ENCODE results near the gene SERPINA10. TPM values are rescaled to one million over a fixed set of nuclear protein-coding genes. Genes with fewer than 3 reads are reported as not detected.
"Not testable (repeated sequence)": the region's sequence is repeated elsewhere in the genome, so short reads cannot be mapped to it uniquely, and the experiment has no call there.

Gene SERPINA10
- total RNA-seq, 1 donor from 2014 or later, result not detected

- H3K27ac Mint-ChIP-seq, result no peak overlapping the region
- H3K27me3 Mint-ChIP-seq (ENCODE audit: low read depth), result no peaks in the 10 kb centered on the region
- peaks cover 7% of the 10 kb centered on the region for H3K4me1 Mint-ChIP-seq (ENCODE audit: low read depth)
- intact Hi-C loops (cut with micrococcal nuclease), result no loop called here
- no peaks in the 10 kb centered on the region for H3K9me3 Mint-ChIP-seq
- no peaks in the 10 kb centered on the region for H3K36me3 Mint-ChIP-seq (ENCODE audit: low read depth)
- no peak for DNase-seq (ENCODE audit: low spot score)
- H3K4me3 Mint-ChIP-seq (ENCODE audit: low read depth), result no peak overlapping the region
Measured at GRCh38 chr14:94290197-94290596, 2.9 kb downstream of the SERPINA10 start.

DNA sequence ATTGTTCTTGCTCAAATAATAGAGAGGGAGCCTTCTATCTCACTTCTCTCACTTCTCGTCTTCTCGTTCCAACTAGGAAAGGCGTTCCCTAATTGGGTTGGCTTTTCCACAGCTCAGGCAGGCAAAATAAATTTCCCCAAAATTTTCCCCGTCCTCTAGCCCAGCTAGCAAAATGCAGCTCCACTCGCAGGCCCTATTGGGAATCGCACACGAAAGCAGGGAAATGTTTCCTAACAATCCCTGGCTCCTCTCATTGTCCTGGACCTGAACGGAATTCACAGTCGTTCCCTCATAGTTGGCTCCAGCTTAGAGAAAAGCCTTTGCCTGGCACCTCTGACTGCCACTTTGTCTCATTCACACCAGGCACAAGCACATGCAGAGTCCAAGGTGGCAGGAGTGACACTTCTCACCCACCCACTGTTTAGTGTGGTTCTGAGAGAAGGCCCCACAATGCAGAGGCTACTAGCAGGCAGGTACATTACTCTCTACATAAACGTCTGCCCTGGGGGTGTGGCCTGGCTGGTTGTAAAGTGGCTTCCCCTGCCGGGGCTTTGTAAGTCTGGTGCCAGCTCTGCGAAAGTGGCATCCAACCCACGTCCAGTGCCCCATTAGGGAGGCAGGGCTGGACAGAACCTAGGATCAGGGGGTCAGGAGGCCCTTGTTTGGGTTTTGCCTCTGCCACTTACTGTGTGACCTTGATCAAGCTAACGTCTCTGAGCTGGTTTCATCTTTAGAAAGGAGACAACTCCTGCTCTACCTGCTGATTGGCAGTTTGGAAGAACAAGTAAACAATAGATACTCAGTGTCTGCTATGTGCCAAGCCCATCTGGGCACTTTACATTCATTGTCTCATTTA is 4.2 kb downstream of the SERPINA10 start:
- H3K4me3 Mint-ChIP-seq (ENCODE audit: low read depth), result no peak overlapping the region
- no peaks in the 10 kb centered on the region for H3K36me3 Mint-ChIP-seq (ENCODE audit: low read depth)
- DNase-seq (ENCODE audit: low spot score), result no peak
- H3K27ac Mint-ChIP-seq, result no peak overlapping the region
- H3K27me3 Mint-ChIP-seq (ENCODE audit: low read depth), result no peaks in the 10 kb centered on the region
- intact Hi-C loops (cut with micrococcal nuclease), result no loop called here
- peaks cover 7% of the 10 kb centered on the region for H3K4me1 Mint-ChIP-seq (ENCODE audit: low read depth)
- H3K9me3 Mint-ChIP-seq, result no peaks in the 10 kb centered on the region

GRCh38 chr14:94285158-94285557 is 7.9 kb downstream of the SERPINA10 start:
- Mint-ChIP-seq H3K4me3 (ENCODE audit: low read depth) (no peak overlapping the region), H3K9me3 (no peaks in the 10 kb centered on the region), H3K27me3 (ENCODE audit: low read depth) (no peaks in the 10 kb centered on the region), H3K27ac (no peak overlapping the region), H3K36me3 (ENCODE audit: low read depth) (no peaks in the 10 kb centered on the region), H3K4me1 (ENCODE audit: low read depth) (peaks cover 7% of the 10 kb centered on the region)
- intact Hi-C loops (cut with micrococcal nuclease), result no loop called here
- no peak for DNase-seq (ENCODE audit: low spot score)

DNA sequence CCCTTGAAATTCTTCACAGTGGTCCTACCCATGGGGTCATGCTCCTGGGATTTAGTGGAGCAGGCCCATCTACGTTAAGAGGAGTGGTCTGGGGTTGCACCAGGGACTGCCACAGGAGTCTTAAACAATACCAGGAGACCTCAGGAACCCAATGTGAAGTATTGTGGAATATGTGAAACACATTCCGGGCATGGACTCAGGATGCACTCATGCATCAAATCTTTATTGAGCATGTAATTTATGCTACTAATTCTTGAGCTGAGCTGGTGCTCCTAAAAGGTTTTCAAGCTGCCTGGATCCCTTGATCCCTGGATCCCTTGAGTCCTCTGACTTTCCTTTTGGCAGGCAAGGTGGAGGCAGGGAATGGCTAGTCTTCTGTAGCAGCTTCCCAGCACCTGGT is 8.8 kb downstream of the SERPINA10 start:
- peaks cover 7% of the 10 kb centered on the region for H3K4me1 Mint-ChIP-seq (ENCODE audit: low read depth)
- H3K9me3 Mint-ChIP-seq, result no peaks in the 10 kb centered on the region
- no peak for DNase-seq (ENCODE audit: low spot score)
- no peaks in the 10 kb centered on the region for H3K36me3 Mint-ChIP-seq (ENCODE audit: low read depth)
- no peaks in the 10 kb centered on the region for H3K27me3 Mint-ChIP-seq (ENCODE audit: low read depth)
- H3K4me3 Mint-ChIP-seq (ENCODE audit: low read depth), result no peak overlapping the region
- no peak overlapping the region for H3K27ac Mint-ChIP-seq
- intact Hi-C loops (cut with micrococcal nuclease), result no loop called here

- Mint-ChIP-seq H3K4me3 (ENCODE audit: low read depth) (no peak overlapping the region), H3K4me1 (ENCODE audit: low read depth) (peaks cover 7% of the 10 kb centered on the region), H3K27ac (no peak overlapping the region), H3K27me3 (ENCODE audit: low read depth) (no peaks in the 10 kb centered on the region), H3K36me3 (ENCODE audit: low read depth) (no peaks in the 10 kb centered on the region), H3K9me3 (no peaks in the 10 kb centered on the region)
- intact Hi-C loops (cut with micrococcal nuclease), result no loop called here
- no peak for DNase-seq (ENCODE audit: low spot score)
Measured at GRCh38 chr14:94282991-94283723, 9.9 kb downstream of the SERPINA10 start.

GRCh38 chr14:94278731-94279130 is 14.3 kb downstream of the SERPINA10 start:
- intact Hi-C loops (cut with micrococcal nuclease), result no loop called here
- Mint-ChIP-seq H3K36me3 (ENCODE audit: low read depth) (no peaks in the 10 kb centered on the region), H3K27me3 (ENCODE audit: low read depth) (no peaks in the 10 kb centered on the region), H3K4me3 (ENCODE audit: low read depth) (no peak overlapping the region), H3K4me1 (ENCODE audit: low read depth) (no peaks in the 10 kb centered on the region), H3K27ac (no peak overlapping the region), H3K9me3 (no peaks in the 10 kb centered on the region)
- no peak for DNase-seq (ENCODE audit: low spot score)

- H3K36me3 Mint-ChIP-seq (ENCODE audit: low read depth); H3K27ac Mint-ChIP-seq: not testable (repeated sequence)
Measured at GRCh38 chr14:94276898-94277561, 16.0 kb downstream of the SERPINA10 start.

GRCh38 chr14:94269156-94269555 is 23.9 kb downstream of the SERPINA10 start:
- no peaks in the 10 kb centered on the region for H3K9me3 Mint-ChIP-seq
- H3K27me3 Mint-ChIP-seq (ENCODE audit: low read depth), result peaks cover 4% of the 10 kb centered on the region
- H3K4me3 Mint-ChIP-seq (ENCODE audit: low read depth), result no peak overlapping the region
- H3K27ac Mint-ChIP-seq, result no peak overlapping the region
- H3K36me3 Mint-ChIP-seq (ENCODE audit: low read depth), result no peaks in the 10 kb centered on the region
- no peak for DNase-seq (ENCODE audit: low spot score)
- H3K4me1 Mint-ChIP-seq (ENCODE audit: low read depth), result peaks cover 7% of the 10 kb centered on the region
- intact Hi-C loops (cut with micrococcal nuclease), result no loop called here

More at GRCh38 chr14:94276898-94277561, 16.0 kb downstream of the SERPINA10 start:
- H3K4me1 Mint-ChIP-seq (ENCODE audit: low read depth); H3K9me3 Mint-ChIP-seq; intact Hi-C loops (cut with micrococcal nuclease); DNase-seq (ENCODE audit: low spot score); H3K4me3 Mint-ChIP-seq (ENCODE audit: low read depth); H3K27me3 Mint-ChIP-seq (ENCODE audit: low read depth): not testable (repeated sequence)

GRCh38 chr14:94268582-94268981 is 24.5 kb downstream of the SERPINA10 start:
- intact Hi-C loops (cut with micrococcal nuclease); H3K4me1 Mint-ChIP-seq (ENCODE audit: low read depth); H3K27me3 Mint-ChIP-seq (ENCODE audit: low read depth); H3K36me3 Mint-ChIP-seq (ENCODE audit: low read depth); DNase-seq (ENCODE audit: low spot score); H3K4me3 Mint-ChIP-seq (ENCODE audit: low read depth); H3K9me3 Mint-ChIP-seq; H3K27ac Mint-ChIP-seq: not testable (repeated sequence)

DNA sequence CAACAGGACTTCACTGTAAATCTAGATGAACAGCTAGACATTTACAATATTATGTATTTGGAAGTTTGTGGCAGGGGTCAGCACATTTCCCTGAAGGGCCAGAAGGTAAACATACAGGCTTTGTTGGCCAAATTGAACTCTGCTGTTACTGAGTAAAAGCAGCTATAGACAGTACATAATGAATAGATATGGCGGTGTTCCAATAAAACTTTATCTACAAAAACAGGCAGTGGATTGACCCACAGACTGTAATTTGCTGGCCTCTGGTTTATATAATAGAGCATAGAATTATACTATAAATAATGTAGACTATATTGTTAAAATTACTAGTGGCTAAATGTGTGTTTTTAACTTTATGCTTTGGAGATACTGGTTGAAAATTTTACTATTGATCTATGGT is 25.7 kb downstream of the SERPINA10 start:
- no peaks in the 10 kb centered on the region for H3K36me3 Mint-ChIP-seq (ENCODE audit: low read depth)
- H3K4me3 Mint-ChIP-seq (ENCODE audit: low read depth), result no peak overlapping the region
- no peaks in the 10 kb centered on the region for H3K27me3 Mint-ChIP-seq (ENCODE audit: low read depth)
- peaks cover 10% of the 10 kb centered on the region for H3K9me3 Mint-ChIP-seq
- intact Hi-C loops (cut with micrococcal nuclease), result no loop called here
- no peak for DNase-seq (ENCODE audit: low spot score)
- peaks cover 7% of the 10 kb centered on the region for H3K4me1 Mint-ChIP-seq (ENCODE audit: low read depth)
- no peak overlapping the region for H3K27ac Mint-ChIP-seq

DNA sequence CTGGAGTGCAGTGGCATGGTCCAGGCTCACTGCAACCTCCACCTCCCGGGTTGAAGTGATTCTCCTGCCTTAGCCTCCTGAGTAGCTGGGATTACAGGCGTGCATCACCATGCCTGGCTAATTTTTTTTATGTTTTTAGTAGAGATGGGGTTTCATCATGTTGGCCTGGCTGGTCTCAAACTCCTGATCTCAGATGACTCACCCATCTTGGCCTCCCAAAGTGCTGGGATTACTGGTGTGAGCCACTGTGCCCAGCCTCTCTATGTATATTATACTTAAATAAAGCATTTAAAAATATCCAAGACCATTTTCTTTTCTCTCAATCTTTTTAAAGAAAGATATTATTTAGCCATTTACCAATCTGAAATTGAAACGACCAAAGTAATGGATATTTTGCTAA is 28.9 kb downstream of the SERPINA10 start:
- H3K27me3 Mint-ChIP-seq (ENCODE audit: low read depth); DNase-seq (ENCODE audit: low spot score); H3K27ac Mint-ChIP-seq; intact Hi-C loops (cut with micrococcal nuclease); H3K4me3 Mint-ChIP-seq (ENCODE audit: low read depth); H3K4me1 Mint-ChIP-seq (ENCODE audit: low read depth); H3K36me3 Mint-ChIP-seq (ENCODE audit: low read depth): not testable (repeated sequence)
- H3K9me3 Mint-ChIP-seq, result peaks cover 12% of the 10 kb centered on the region

GRCh38 chr14:94244182-94244581 is 48.9 kb downstream of the SERPINA10 start:
- H3K27me3 Mint-ChIP-seq (ENCODE audit: low read depth), result peaks cover 5% of the 10 kb centered on the region
- no peak overlapping the region for H3K27ac Mint-ChIP-seq
- H3K36me3 Mint-ChIP-seq (ENCODE audit: low read depth), result no peaks in the 10 kb centered on the region
- no peaks in the 10 kb centered on the region for H3K9me3 Mint-ChIP-seq
- no peak for DNase-seq (ENCODE audit: low spot score)
- no peak overlapping the region for H3K4me3 Mint-ChIP-seq (ENCODE audit: low read depth)
- H3K4me1 Mint-ChIP-seq (ENCODE audit: low read depth), result no peaks in the 10 kb centered on the region
- intact Hi-C loops (cut with micrococcal nuclease), result no loop called here

DNA sequence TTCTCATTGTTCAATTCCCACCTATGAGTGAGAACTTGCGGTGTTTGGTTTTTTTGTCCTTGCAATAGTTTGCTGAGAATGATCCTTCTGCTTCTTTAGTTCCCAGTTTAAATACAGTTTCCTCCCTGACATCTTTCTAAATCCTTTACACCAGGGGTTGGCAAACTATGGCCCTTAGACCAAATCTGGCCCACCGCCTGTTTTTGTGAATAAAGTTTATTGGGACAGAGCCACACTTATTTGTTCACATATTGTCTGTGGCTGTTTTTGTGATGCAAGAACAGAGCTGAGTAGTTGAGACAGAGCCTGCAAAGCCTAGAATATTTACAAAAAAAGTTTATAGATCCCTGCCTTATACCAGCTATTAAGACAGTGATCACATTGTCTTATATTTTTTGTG is 53.7 kb downstream of the SERPINA10 start:
- H3K4me3 Mint-ChIP-seq (ENCODE audit: low read depth), result no peak overlapping the region
- no peak overlapping the region for H3K27ac Mint-ChIP-seq
- DNase-seq (ENCODE audit: low spot score), result no peak
- no peaks in the 10 kb centered on the region for H3K9me3 Mint-ChIP-seq
- H3K27me3 Mint-ChIP-seq (ENCODE audit: low read depth), result peaks cover 2% of the 10 kb centered on the region
- peaks cover 12% of the 10 kb centered on the region for H3K4me1 Mint-ChIP-seq (ENCODE audit: low read depth)
- no peaks in the 10 kb centered on the region for H3K36me3 Mint-ChIP-seq (ENCODE audit: low read depth)
- intact Hi-C loops (cut with micrococcal nuclease), result no loop called here

Measured in activated T-helper 2 cell treated with anti-CD3 and anti-CD28 coated beads, Interferon-gamma antibody, Interleukin-2, Interleukin-4, amounts not matched to agents 10 μg/mL and 5 μg/mL and 100 μg/mL, durations not matched to agents 14 hours and 24 hours and 36 hours (primary cell).